GM23338 (cell line): ENCODE results near the gene FAM9C. TPM values are rescaled to one million over a fixed set of nuclear protein-coding genes. Genes with fewer than 3 reads are reported as not detected.

Experiments
- ATAC-seq: fragments of 200-7000 bp; cut with Tn5 transposase; 3 replicates; pipeline ENCODE4 v1.9.1; 2020
- DNase-seq: peaks from one replicate; pipeline ENCODE4 v3.0.0-alpha.2; 2015; ENCODE audit warnings: low spot score
- H2AFZ ChIP-seq: fragments of 200-600 bp; sonication (generic); 2 replicates; pipeline ENCODE4 v1.8.0; 2016; ENCODE audit warnings: antibody characterized with exemption, mild to moderate bottlenecking, moderate library complexity
- H3F3A ChIP-seq: fragments of 200-600 bp; sonication (generic); replicated peaks from 2 replicates; pipeline ENCODE4 v1.8.0; 2017; ENCODE audit warnings: antibody characterized with exemption, mixed run types, low read depth
- H3K27ac ChIP-seq: fragments of 200-600 bp; sonication (generic); 2 replicates; pipeline ENCODE4 v1.6.1; 2016; ENCODE audit warnings: low read depth
- H3K27me3 ChIP-seq: fragments of 200-600 bp; sonication (generic); 2 replicates; pipeline ENCODE4 v1.8.0; 2016; ENCODE audit warnings: mild to moderate bottlenecking, mixed run types, moderate library complexity; ENCODE audit not compliant: insufficient read depth
- H3K36me3 ChIP-seq: fragments of 200-600 bp; sonication (generic); 2 replicates; pipeline ENCODE4 v1.8.0; 2016; ENCODE audit warnings: mild to moderate bottlenecking; ENCODE audit not compliant: insufficient read depth
- H3K4me1 ChIP-seq: fragments of 200-600 bp; sonication (generic); 2 replicates; pipeline ENCODE4 v1.8.0; 2016; ENCODE audit warnings: mild to moderate bottlenecking, moderate library complexity; ENCODE audit not compliant: insufficient read depth
- H3K4me2 ChIP-seq: fragments of 200-600 bp; sonication (generic); 2 replicates; pipeline ENCODE4 v1.7.1; 2017; ENCODE audit warnings: mixed run types
- H3K4me3 ChIP-seq: fragments of 200-600 bp; sonication (generic); 2 replicates; pipeline ENCODE4 v1.6.1; 2016; ENCODE audit warnings: mixed run types
- H3K79me2 ChIP-seq: fragments of 200-600 bp; sonication (generic); replicated peaks from 2 replicates; pipeline ENCODE4 v1.8.0; 2017; ENCODE audit warnings: mild to moderate bottlenecking; ENCODE audit not compliant: insufficient read depth
- H3K9me2 ChIP-seq: fragments of 200-600 bp; sonication (generic); 2 replicates; pipeline ENCODE4 v1.8.0; 2017; ENCODE audit not compliant: insufficient read depth
- H4K20me1 ChIP-seq: fragments of 200-600 bp; sonication (generic); replicated peaks from 2 replicates; pipeline ENCODE4 v1.8.0; 2017; ENCODE audit warnings: mild to moderate bottlenecking; ENCODE audit not compliant: insufficient read depth
- H3K27ac Mint-ChIP-seq: 2 replicates; pipeline ENCODE4 v1.8.0; 2020; ENCODE audit warnings: inconsistent platforms, mild to moderate bottlenecking, moderate library complexity, mixed read lengths
- H3K27me3 Mint-ChIP-seq: 3 replicates; pipeline ENCODE4 v1.8.0; 2022; ENCODE audit warnings: low read depth, mild to moderate bottlenecking, moderate library complexity, mixed read lengths, inconsistent platforms; ENCODE audit not compliant: insufficient read depth, poor library complexity
- H3K36me3 Mint-ChIP-seq: 3 replicates; pipeline ENCODE4 v1.8.0; 2021; ENCODE audit warnings: low read depth, mild to moderate bottlenecking, inconsistent platforms, moderate library complexity, mixed read lengths
- H3K4me1 Mint-ChIP-seq: 3 replicates; pipeline ENCODE4 v1.8.0; 2020; ENCODE audit warnings: mild to moderate bottlenecking, inconsistent platforms, mixed read lengths
- H3K4me3 Mint-ChIP-seq: 3 replicates; pipeline ENCODE4 v1.8.0; 2021; ENCODE audit warnings: moderate library complexity, mild to moderate bottlenecking, inconsistent platforms, mixed read lengths
- H3K9me3 Mint-ChIP-seq: 3 replicates; pipeline ENCODE4 v1.8.0; 2020; ENCODE audit warnings: moderate library complexity, mild to moderate bottlenecking, inconsistent platforms, mixed read lengths
- CREB1 ChIP-seq: fragments of 250-450 bp; sonication (Bioruptor Pico); IDR thresholded peaks from 2 replicates; pipeline ENCODE4 v1.5.0; 2020; ENCODE audit warnings: low read depth, mild to moderate bottlenecking, moderate library complexity
- ETS1 ChIP-seq: IDR thresholded peaks from 2 replicates; pipeline ENCODE4 v1.6.1; 2016; ENCODE audit warnings: antibody characterized with exemption
- EZH2 ChIP-seq: fragments of 200-600 bp; sonication (generic); IDR thresholded peaks from one replicate; pipeline ENCODE4 v1.8.0; 2017; ENCODE audit warnings: antibody characterized with exemption, mild to moderate bottlenecking, low read depth; ENCODE audit not compliant: unreplicated experiment
- EZH2phosphoT487 ChIP-seq: fragments of 200-600 bp; sonication (generic); IDR thresholded peaks from one replicate; pipeline ENCODE4 v1.8.1; 2018; ENCODE audit warnings: antibody characterized with exemption; ENCODE audit not compliant: unreplicated experiment
- JUNB ChIP-seq: IDR thresholded peaks from one replicate; pipeline ENCODE4 v1.6.1; 2016; ENCODE audit warnings: antibody characterized with exemption; ENCODE audit not compliant: unreplicated experiment
- NANOG ChIP-seq: IDR thresholded peaks from 2 replicates; pipeline ENCODE4 v1.6.1; 2016; ENCODE audit warnings: antibody characterized with exemption, borderline replicate concordance
- POLR2AphosphoS5 ChIP-seq: IDR thresholded peaks from 2 replicates; pipeline ENCODE4 v1.6.1; 2016; ENCODE audit warnings: antibody characterized with exemption, low read depth
- STAT1 ChIP-seq: IDR thresholded peaks from one replicate; pipeline ENCODE4 v1.6.1; 2016; ENCODE audit warnings: antibody characterized with exemption; ENCODE audit not compliant: unreplicated experiment
- ZNF114 ChIP-seq: fragments of 250-450 bp; sonication (Bioruptor Pico); IDR thresholded peaks from 2 replicates; pipeline ENCODE4 v1.5.0; 2020; ENCODE audit warnings: mild to moderate bottlenecking, moderate library complexity
- ZNF331 ChIP-seq: fragments of 250-450 bp; sonication (Bioruptor Pico); IDR thresholded peaks from 2 replicates; pipeline ENCODE4 v1.5.0; 2020; ENCODE audit warnings: low read depth, mild to moderate bottlenecking, moderate library complexity
- polyA plus RNA-seq: library from polyadenylated mRNA; unstranded; fragments of >200 nt; fragmentation: Nextera tagmentation; extraction: Ambion mirVana; gene quantifications from 2 replicates; pipeline ENCODE4 v1.2.1, GENCODE V29; 2016
- total RNA-seq: library from RNA; depleted of rRNA; stranded (reverse); fragments of >200 nt; shearing (Covaris generic); gene quantifications from 2 replicates; pipeline ENCODE4 v1.2.3, GENCODE V29; 2014
- TF ChIP-seq, protein P1 (sequence below): fragments of 250-450 bp; sonication (Bioruptor Pico); IDR thresholded peaks from 2 replicates; pipeline ENCODE4 v1.5.0; 2020; ENCODE audit warnings: mild to moderate bottlenecking, moderate library complexity
- TF ChIP-seq, protein P2 (sequence below), 2 experiments: fragments of 200-600 bp in 1 of 2; sonication (generic) in 1 of 2; conservative IDR thresholded peaks; 2 replicates each; pipeline versions ENCODE4 v1.5.1 to v1.6.1; 2016 to 2017; ENCODE audit warnings: antibody characterized with exemption in 2 of 2, low read depth in 2 of 2, mild to moderate bottlenecking in 2 of 2, moderate library complexity in 1 of 2
- TF ChIP-seq, protein P3 (sequence below): IDR thresholded peaks from one replicate; pipeline ENCODE4 v1.6.1; 2018; ENCODE audit warnings: antibody characterized with exemption; ENCODE audit not compliant: unreplicated experiment

FAM9C gene
- total and polyA plus RNA-seq, 2 experiments from 2014 or later, result 0.08 TPM; not detected in 1

DNA sequence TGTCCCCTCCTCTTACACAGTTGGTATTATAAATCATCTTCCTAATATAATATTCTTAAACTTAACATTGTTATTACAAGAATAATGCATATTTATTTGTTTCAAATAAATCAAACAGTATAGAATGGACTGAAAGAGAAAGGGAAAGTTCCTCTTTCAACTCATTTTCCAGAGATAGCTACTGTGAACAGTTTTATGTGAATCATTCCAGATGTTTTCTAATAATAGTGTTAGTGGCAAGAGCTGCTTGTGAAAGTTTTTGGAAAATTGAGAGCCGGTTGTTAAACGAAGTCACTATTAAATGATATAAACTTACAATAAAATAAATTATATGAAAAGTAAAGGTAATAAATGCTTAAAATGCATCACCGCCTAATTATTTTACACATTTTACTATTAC lies 55.0 kb downstream of the FAM9C start:
- DNase-seq (no peak), ATAC-seq (no peak)
- H3K4me1 Mint-ChIP-seq, result peaks cover 6% of the 10 kb centered on the region; the same call in 2 of the 3 replicates
- no peaks in the 10 kb centered on the region for H3K79me2 ChIP-seq
- H3K4me3 Mint-ChIP-seq, result no peak overlapping the region
- TF ChIP-seq, protein P1, sequence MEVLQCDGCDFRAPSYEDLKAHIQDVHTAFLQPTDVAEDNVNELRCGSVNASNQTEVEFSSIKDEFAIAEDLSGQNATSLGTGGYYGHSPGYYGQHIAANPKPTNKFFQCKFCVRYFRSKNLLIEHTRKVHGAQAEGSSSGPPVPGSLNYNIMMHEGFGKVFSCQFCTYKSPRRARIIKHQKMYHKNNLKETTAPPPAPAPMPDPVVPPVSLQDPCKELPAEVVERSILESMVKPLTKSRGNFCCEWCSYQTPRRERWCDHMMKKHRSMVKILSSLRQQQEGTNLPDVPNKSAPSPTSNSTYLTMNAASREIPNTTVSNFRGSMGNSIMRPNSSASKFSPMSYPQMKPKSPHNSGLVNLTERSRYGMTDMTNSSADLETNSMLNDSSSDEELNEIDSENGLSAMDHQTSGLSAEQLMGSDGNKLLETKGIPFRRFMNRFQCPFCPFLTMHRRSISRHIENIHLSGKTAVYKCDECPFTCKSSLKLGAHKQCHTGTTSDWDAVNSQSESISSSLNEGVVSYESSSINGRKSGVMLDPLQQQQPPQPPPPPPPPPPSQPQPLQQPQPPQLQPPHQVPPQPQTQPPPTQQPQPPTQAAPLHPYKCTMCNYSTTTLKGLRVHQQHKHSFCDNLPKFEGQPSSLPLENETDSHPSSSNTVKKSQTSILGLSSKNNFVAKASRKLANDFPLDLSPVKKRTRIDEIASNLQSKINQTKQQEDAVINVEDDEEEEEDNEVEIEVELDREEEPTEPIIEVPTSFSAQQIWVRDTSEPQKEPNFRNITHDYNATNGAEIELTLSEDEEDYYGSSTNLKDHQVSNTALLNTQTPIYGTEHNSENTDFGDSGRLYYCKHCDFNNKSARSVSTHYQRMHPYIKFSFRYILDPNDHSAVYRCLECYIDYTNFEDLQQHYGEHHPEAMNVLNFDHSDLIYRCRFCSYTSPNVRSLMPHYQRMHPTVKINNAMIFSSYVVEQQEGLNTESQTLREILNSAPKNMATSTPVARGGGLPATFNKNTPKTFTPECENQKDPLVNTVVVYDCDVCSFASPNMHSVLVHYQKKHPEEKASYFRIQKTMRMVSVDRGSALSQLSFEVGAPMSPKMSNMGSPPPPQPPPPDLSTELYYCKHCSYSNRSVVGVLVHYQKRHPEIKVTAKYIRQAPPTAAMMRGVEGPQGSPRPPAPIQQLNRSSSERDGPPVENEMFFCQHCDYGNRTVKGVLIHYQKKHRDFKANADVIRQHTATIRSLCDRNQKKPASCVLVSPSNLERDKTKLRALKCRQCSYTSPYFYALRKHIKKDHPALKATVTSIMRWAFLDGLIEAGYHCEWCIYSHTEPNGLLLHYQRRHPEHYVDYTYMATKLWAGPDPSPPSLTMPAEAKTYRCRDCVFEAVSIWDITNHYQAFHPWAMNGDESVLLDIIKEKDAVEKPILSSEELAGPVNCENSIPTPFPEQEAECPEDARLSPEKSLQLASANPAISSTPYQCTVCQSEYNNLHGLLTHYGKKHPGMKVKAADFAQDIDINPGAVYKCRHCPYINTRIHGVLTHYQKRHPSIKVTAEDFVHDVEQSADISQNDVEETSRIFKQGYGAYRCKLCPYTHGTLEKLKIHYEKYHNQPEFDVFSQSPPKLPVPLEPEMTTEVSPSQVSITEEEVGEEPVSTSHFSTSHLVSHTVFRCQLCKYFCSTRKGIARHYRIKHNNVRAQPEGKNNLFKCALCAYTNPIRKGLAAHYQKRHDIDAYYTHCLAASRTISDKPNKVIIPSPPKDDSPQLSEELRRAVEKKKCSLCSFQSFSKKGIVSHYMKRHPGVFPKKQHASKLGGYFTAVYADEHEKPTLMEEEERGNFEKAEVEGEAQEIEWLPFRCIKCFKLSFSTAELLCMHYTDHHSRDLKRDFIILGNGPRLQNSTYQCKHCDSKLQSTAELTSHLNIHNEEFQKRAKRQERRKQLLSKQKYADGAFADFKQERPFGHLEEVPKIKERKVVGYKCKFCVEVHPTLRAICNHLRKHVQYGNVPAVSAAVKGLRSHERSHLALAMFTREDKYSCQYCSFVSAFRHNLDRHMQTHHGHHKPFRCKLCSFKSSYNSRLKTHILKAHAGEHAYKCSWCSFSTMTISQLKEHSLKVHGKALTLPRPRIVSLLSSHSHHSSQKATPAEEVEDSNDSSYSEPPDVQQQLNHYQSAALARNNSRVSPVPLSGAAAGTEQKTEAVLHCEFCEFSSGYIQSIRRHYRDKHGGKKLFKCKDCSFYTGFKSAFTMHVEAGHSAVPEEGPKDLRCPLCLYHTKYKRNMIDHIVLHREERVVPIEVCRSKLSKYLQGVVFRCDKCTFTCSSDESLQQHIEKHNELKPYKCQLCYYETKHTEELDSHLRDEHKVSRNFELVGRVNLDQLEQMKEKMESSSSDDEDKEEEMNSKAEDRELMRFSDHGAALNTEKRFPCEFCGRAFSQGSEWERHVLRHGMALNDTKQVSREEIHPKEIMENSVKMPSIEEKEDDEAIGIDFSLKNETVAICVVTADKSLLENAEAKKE (CRISPR knock-in tag), result no peak
- no peak for TF ChIP-seq CREB1 (CRISPR knock-in tag)
- TF ChIP-seq EZH2phosphoT487, result no peak
- no peak for TF ChIP-seq NANOG
- TF ChIP-seq POLR2AphosphoS5, result no peak
- no peak for TF ChIP-seq ZNF331
- TF ChIP-seq ZNF114 (CRISPR knock-in tag), result no peak
- no peak for TF ChIP-seq JUNB
- TF ChIP-seq STAT1, result no peak
- TF ChIP-seq, protein P2, sequence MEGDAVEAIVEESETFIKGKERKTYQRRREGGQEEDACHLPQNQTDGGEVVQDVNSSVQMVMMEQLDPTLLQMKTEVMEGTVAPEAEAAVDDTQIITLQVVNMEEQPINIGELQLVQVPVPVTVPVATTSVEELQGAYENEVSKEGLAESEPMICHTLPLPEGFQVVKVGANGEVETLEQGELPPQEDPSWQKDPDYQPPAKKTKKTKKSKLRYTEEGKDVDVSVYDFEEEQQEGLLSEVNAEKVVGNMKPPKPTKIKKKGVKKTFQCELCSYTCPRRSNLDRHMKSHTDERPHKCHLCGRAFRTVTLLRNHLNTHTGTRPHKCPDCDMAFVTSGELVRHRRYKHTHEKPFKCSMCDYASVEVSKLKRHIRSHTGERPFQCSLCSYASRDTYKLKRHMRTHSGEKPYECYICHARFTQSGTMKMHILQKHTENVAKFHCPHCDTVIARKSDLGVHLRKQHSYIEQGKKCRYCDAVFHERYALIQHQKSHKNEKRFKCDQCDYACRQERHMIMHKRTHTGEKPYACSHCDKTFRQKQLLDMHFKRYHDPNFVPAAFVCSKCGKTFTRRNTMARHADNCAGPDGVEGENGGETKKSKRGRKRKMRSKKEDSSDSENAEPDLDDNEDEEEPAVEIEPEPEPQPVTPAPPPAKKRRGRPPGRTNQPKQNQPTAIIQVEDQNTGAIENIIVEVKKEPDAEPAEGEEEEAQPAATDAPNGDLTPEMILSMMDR (conservative IDR thresholded peaks at IDR 0.05; ENCODE audit: low read depth in 2 of 2), result no peak
- TF ChIP-seq, protein P3, sequence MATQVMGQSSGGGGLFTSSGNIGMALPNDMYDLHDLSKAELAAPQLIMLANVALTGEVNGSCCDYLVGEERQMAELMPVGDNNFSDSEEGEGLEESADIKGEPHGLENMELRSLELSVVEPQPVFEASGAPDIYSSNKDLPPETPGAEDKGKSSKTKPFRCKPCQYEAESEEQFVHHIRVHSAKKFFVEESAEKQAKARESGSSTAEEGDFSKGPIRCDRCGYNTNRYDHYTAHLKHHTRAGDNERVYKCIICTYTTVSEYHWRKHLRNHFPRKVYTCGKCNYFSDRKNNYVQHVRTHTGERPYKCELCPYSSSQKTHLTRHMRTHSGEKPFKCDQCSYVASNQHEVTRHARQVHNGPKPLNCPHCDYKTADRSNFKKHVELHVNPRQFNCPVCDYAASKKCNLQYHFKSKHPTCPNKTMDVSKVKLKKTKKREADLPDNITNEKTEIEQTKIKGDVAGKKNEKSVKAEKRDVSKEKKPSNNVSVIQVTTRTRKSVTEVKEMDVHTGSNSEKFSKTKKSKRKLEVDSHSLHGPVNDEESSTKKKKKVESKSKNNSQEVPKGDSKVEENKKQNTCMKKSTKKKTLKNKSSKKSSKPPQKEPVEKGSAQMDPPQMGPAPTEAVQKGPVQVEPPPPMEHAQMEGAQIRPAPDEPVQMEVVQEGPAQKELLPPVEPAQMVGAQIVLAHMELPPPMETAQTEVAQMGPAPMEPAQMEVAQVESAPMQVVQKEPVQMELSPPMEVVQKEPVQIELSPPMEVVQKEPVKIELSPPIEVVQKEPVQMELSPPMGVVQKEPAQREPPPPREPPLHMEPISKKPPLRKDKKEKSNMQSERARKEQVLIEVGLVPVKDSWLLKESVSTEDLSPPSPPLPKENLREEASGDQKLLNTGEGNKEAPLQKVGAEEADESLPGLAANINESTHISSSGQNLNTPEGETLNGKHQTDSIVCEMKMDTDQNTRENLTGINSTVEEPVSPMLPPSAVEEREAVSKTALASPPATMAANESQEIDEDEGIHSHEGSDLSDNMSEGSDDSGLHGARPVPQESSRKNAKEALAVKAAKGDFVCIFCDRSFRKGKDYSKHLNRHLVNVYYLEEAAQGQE, result no peak
- no peak for TF ChIP-seq EZH2
- no peak for TF ChIP-seq ETS1
- no peaks in the 10 kb centered on the region for H3K27me3 ChIP-seq
- H3K27ac Mint-ChIP-seq, result no peak overlapping the region
- 0 out of 2 replicates have a peak, but pooled peaks cover 5% of the 10 kb centered on the region for H3K4me1 ChIP-seq
- H3K36me3 ChIP-seq, result no peaks in the 10 kb centered on the region
- no peak overlapping the region for H3K4me2 ChIP-seq
- no peaks in the 10 kb centered on the region for H4K20me1 ChIP-seq
- H2AFZ ChIP-seq, result no peak overlapping the region
- no peak overlapping the region for H3K4me3 ChIP-seq
- no peaks in the 10 kb centered on the region for H3F3A ChIP-seq
- H3K36me3 Mint-ChIP-seq, result peaks cover 12% of the 10 kb centered on the region
- H3K9me3 Mint-ChIP-seq, result peaks cover 6% of the 10 kb centered on the region; the same call in 2 of the 3 replicates
- no peak overlapping the region for H3K27ac ChIP-seq
- no peaks in the 10 kb centered on the region for H3K9me2 ChIP-seq
- H3K27me3 Mint-ChIP-seq, result peaks cover 4% of the 10 kb centered on the region
